Activated CD8-positive, alpha-beta memory T cell treated with anti-CD3 and anti-CD28 coated beads, Interleukin-2, amount 50 U/mL, for 48 hours (primary cell): ENCODE measurements around the gene PRPSAP1.
"Not testable (repeated sequence)": the region's sequence is repeated elsewhere in the genome, so short reads cannot be mapped to it uniquely, and the experiment has no call there.

Source experiments
- DNase-seq: peaks from one replicate; pipeline ENCODE4 v3.0.0-alpha.2; 2020

PRPSAP1 gene

GRCh38 chr17:76357597-76358158, 4.0 kb upstream of the PRPSAP1 start:
- no peak for DNase-seq

- no peak for DNase-seq
Measured at GRCh38 chr17:76356803-76357456, 3.2 kb upstream of the PRPSAP1 start.

- no peak for DNase-seq
Measured at GRCh38 chr17:76354747-76355310, 1.1 kb upstream of the PRPSAP1 start.

GRCh38 chr17:76354317-76354729, 607 bp upstream of the PRPSAP1 start:
- no peak for DNase-seq

- peak; percentile 65 for DNase-seq
Measured at GRCh38 chr17:76353004-76353598, 615 bp downstream of the PRPSAP1 start.

GRCh38 chr17:76351526-76352071, 2.1 kb downstream of the PRPSAP1 start:
- no peak for DNase-seq

GRCh38 chr17:76350463-76350862, 3.3 kb downstream of the PRPSAP1 start:
- DNase-seq, result no peak

- not testable (repeated sequence) for DNase-seq
Measured at GRCh38 chr17:76346936-76347335, 6.8 kb downstream of the PRPSAP1 start.

GRCh38 chr17:76345377-76345974, 8.2 kb downstream of the PRPSAP1 start:
- DNase-seq, result no peak

- DNase-seq, result no peak
Measured at GRCh38 chr17:76343106-76343505, 10.6 kb downstream of the PRPSAP1 start.

- DNase-seq, result no peak
Measured at GRCh38 chr17:76341301-76341700, 12.4 kb downstream of the PRPSAP1 start.

- no peak for DNase-seq
Measured at GRCh38 chr17:76337413-76337777, 16.3 kb downstream of the PRPSAP1 start.

- no peak for DNase-seq
Measured at GRCh38 chr17:76336756-76337412, 16.8 kb downstream of the PRPSAP1 start.

- DNase-seq, result no peak
Measured at GRCh38 chr17:76335716-76336381, 17.9 kb downstream of the PRPSAP1 start.

- DNase-seq, result no peak
Measured at GRCh38 chr17:76333673-76334505, 19.8 kb downstream of the PRPSAP1 start.

- DNase-seq, result no peak
Measured at GRCh38 chr17:76331083-76331482, 22.6 kb downstream of the PRPSAP1 start.

- no peak for DNase-seq
Measured at GRCh38 chr17:76329664-76330063, 24.1 kb downstream of the PRPSAP1 start.

GRCh38 chr17:76327696-76328095, 26.0 kb downstream of the PRPSAP1 start:
- DNase-seq, result no peak

GRCh38 chr17:76326306-76326705, 27.4 kb downstream of the PRPSAP1 start:
- no peak for DNase-seq

GRCh38 chr17:76318586-76318985, 35.1 kb downstream of the PRPSAP1 start:
- no peak for DNase-seq

GRCh38 chr17:76317535-76317934, 36.2 kb downstream of the PRPSAP1 start:
- no peak for DNase-seq
